Measurements from ENCODE around the gene UIMC1.

- no peak for TF ChIP-seq ZNF337 (CRISPR knock-in tag; IDR thresholded peaks at IDR 0.05; ENCODE audit: borderline replicate concordance, low read depth)
- no peak for TF ChIP-seq ZNF597 (CRISPR knock-in tag; IDR thresholded peaks at IDR 0.05)
- TF ChIP-seq ZFP90 (CRISPR knock-in tag; IDR thresholded peaks at IDR 0.05; ENCODE audit: borderline replicate concordance), result no peak
- TF ChIP-seq BHLHE40 (IDR thresholded peaks at IDR 0.05; ENCODE audit: low read length), result no peak
- TF ChIP-seq CTCF (CRISPR knock-in tag; IDR thresholded peaks at IDR 0.05), result no peak
- TF ChIP-seq ZSCAN21 (CRISPR knock-in tag; IDR thresholded peaks at IDR 0.05; ENCODE audit: borderline replicate concordance), result no peak
- TF ChIP-seq PCBP1 (IDR thresholded peaks at IDR 0.05; ENCODE audit: borderline replicate concordance, low read depth, low read length), result no peak
- TF ChIP-seq POLR2A (IDR thresholded peaks at IDR 0.05; ENCODE audit: insufficient read depth in 1 of 2, low read depth in 2 of 2, low read length in 2 of 2), result no peak
- no peak for TF ChIP-seq POLR2AphosphoS5 (IDR thresholded peaks at IDR 0.05; ENCODE audit: low read depth, low read length)
- TF ChIP-seq HDAC2 (CRISPR knock-in tag; IDR thresholded peaks at IDR 0.05), result no peak
- no peak for TF ChIP-seq THAP9 (CRISPR knock-in tag; IDR thresholded peaks at IDR 0.05; ENCODE audit: borderline replicate concordance)
- no peak for TF ChIP-seq DDIT3 (CRISPR knock-in tag; IDR thresholded peaks at IDR 0.05)
- no peak for TF ChIP-seq ZBTB44 (CRISPR knock-in tag; IDR thresholded peaks at IDR 0.05)
These were observed 144.1 kb downstream of the UIMC1 start for GRCh38 chr5:176862330-176862995.
